ENCODE measurements around the gene NCSTN.

The NCSTN gene

GRCh38 chr1:160342953-160343869 lies at the start of gene NCSTN, which contains the start of gene COPA:
Gene NCSTN, plus strand, starts transcription at chr1:160343383. Its CDS starts 14 bp downstream, at chr1:160343397.
Gene COPA, minus strand, starts transcription at chr1:160343250. Its CDS starts 80 bp downstream, at chr1:160343170.
- DNase-seq, result peak; percentile 94 to 95

- no peak for DNase-seq
Measured at GRCh38 chr1:160296036-160296435, 47.1 kb upstream of the NCSTN start.

- DNase-seq, result no peak
Measured at GRCh38 chr1:160300173-160300572, 43.0 kb upstream of the NCSTN start.

GRCh38 chr1:160307118-160307791 lies 35.9 kb upstream of the NCSTN start:
- DNase-seq, result no peak

GRCh38 chr1:160308451-160309184 lies 34.6 kb upstream of the NCSTN start:
- no peak for DNase-seq

GRCh38 chr1:160309185-160309557 lies 34.0 kb upstream of the NCSTN start:
- peak in 1 of 2 donors; percentile 20 for DNase-seq

GRCh38 chr1:160309571-160309970 lies 33.6 kb upstream of the NCSTN start:
- peak; percentile 37 to 50 for DNase-seq

- no peak for DNase-seq
Measured at GRCh38 chr1:160315359-160315758, 27.8 kb upstream of the NCSTN start.

GRCh38 chr1:160322831-160323230 lies 20.4 kb upstream of the NCSTN start:
- DNase-seq, result no peak

GRCh38 chr1:160325252-160325651 lies 17.9 kb upstream of the NCSTN start:
- DNase-seq, result no peak

GRCh38 chr1:160326418-160326817 lies 16.8 kb upstream of the NCSTN start:
- no peak for DNase-seq

GRCh38 chr1:160328184-160328583 lies 15.0 kb upstream of the NCSTN start:
- DNase-seq, result no peak

GRCh38 chr1:160330119-160330518 lies 13.1 kb upstream of the NCSTN start:
- DNase-seq, result no peak

GRCh38 chr1:160332516-160332915 lies 10.7 kb upstream of the NCSTN start:
- DNase-seq, result no peak

GRCh38 chr1:160338580-160338979 lies 4.6 kb upstream of the NCSTN start:
- DNase-seq, result peak; percentile 67 to 76

GRCh38 chr1:160340146-160340545 lies 3.0 kb upstream of the NCSTN start:
- DNase-seq, result no peak

- DNase-seq, result no peak
Measured at GRCh38 chr1:160340866-160341265, 2.3 kb upstream of the NCSTN start.

- DNase-seq, result no peak
Measured at GRCh38 chr1:160342526-160342925, 657 bp upstream of the NCSTN start.

GRCh38 chr1:160344241-160344640 lies 1.1 kb downstream of the NCSTN start:
- DNase-seq, result no peak

- DNase-seq, result no peak
Measured at GRCh38 chr1:160344936-160345335, 1.8 kb downstream of the NCSTN start.

GRCh38 chr1:160346463-160346862 lies 3.3 kb downstream of the NCSTN start:
- peak in 1 of 2 donors; percentile 57 for DNase-seq

- peak; percentile 76 to 83 for DNase-seq
Measured at GRCh38 chr1:160346958-160347357, 3.8 kb downstream of the NCSTN start.

- no peak for DNase-seq
Measured at GRCh38 chr1:160351629-160352028, 8.4 kb downstream of the NCSTN start.
